Fibroblast of lung (primary cell): ENCODE measurements around the gene LRRC52. TPM values are rescaled to one million over a fixed set of nuclear protein-coding genes. Genes with fewer than 3 reads are reported as not detected.

Experiments used
- DNase-seq, 2 donors: peaks; one replicate each; pipeline versions ENCODE4 v3.0.0 to v3.0.0-alpha.2; 2010; ENCODE audit warnings: low read depth in 2 of 2
- H2AFZ ChIP-seq: 2 replicates; pipeline ENCODE4 v1.5.1; 2012; ENCODE audit warnings: low read length, control low read depth, inconsistent platforms
- H3K27ac ChIP-seq: 2 replicates; pipeline ENCODE4 v1.5.1; 2011; ENCODE audit warnings: low read length, control low read depth; ENCODE audit not compliant: insufficient read depth
- H3K27me3 ChIP-seq: 2 replicates; pipeline ENCODE4 v1.5.1; 2011; ENCODE audit warnings: mild to moderate bottlenecking, low read length; ENCODE audit not compliant: control insufficient read depth, insufficient read depth
- H3K36me3 ChIP-seq: 2 replicates; pipeline ENCODE4 v1.5.1; 2011; ENCODE audit warnings: low read length; ENCODE audit not compliant: control insufficient read depth, insufficient read depth
- H3K4me1 ChIP-seq: 2 replicates; pipeline ENCODE4 v1.5.1; 2011; ENCODE audit warnings: low read length; ENCODE audit not compliant: control insufficient read depth, insufficient read depth; ENCODE audit errors: extremely low read depth
- H3K4me2 ChIP-seq: 2 replicates; pipeline ENCODE4 v1.5.1; 2011; ENCODE audit warnings: low read length, control low read depth; ENCODE audit not compliant: insufficient read depth; ENCODE audit errors: extremely low read depth
- H3K4me3 ChIP-seq, 4 experiments: fragments of 200-600 bp in 1 of 4; sonication (generic) in 1 of 4; replicated peaks in 1 of 4; 2 replicates each; pipeline ENCODE4 v1.5.1; 2011 to 2016; ENCODE audit warnings: low read length in 4 of 4, low read depth in 3 of 4, mild to moderate bottlenecking in 3 of 4, control low read depth in 2 of 4, inconsistent platforms in 1 of 4, mixed read lengths in 1 of 4; ENCODE audit not compliant: insufficient read depth in 1 of 4; ENCODE audit errors: control extremely low read depth in 1 of 4
- H3K79me2 ChIP-seq: 2 replicates; pipeline ENCODE4 v1.5.1; 2012; ENCODE audit warnings: mild to moderate bottlenecking, low read length, inconsistent platforms; ENCODE audit not compliant: control insufficient read depth, insufficient read depth
- H3K9ac ChIP-seq: 2 replicates; pipeline ENCODE4 v1.5.1; 2011; ENCODE audit warnings: mild to moderate bottlenecking, low read length, control low read depth; ENCODE audit not compliant: insufficient read depth
- H3K9me3 ChIP-seq: 2 replicates; pipeline ENCODE4 v1.5.1; 2012; ENCODE audit warnings: low read depth, low read length; ENCODE audit not compliant: control insufficient read depth, insufficient read depth
- H4K20me1 ChIP-seq: 2 replicates; pipeline ENCODE4 v1.5.1; 2011; ENCODE audit warnings: low read length; ENCODE audit not compliant: control insufficient read depth, insufficient read depth; ENCODE audit errors: extremely low read depth
- EZH2 ChIP-seq: IDR thresholded peaks from 2 replicates; pipeline ENCODE4 v1.5.1; 2012; ENCODE audit warnings: low read length, control low read depth, mild to moderate bottlenecking; ENCODE audit errors: missing control alignments
- polyA plus RNA-seq, 2 donors: library from polyadenylated mRNA; depleted of rRNA in 1 of 2; stranded (reverse) in 1 of 2; unstranded in 1 of 2; fragments of >200 nt; gene quantifications; 2 replicates each; pipeline ENCODE4 v1.2.1, GENCODE V29; 2011 to 2012; ENCODE audit warnings: missing spikeins in 1 of 2
- total RNA-seq: library from RNA; depleted of rRNA; stranded (reverse); fragments of >200 nt; gene quantifications from 2 replicates; pipeline ENCODE4 v1.2.1, GENCODE V29; 2014
- TF ChIP-seq, protein P1 (sequence below), 2 donors: IDR thresholded peaks in 1 of 2; conservative IDR thresholded peaks in 1 of 2; 1 replicate in 1 of 2; 2 replicates in 1 of 2; pipeline ENCODE4 v1.5.1; 2011 to 2012; ENCODE audit warnings: low read length in 2 of 2, control low read depth in 1 of 2, inconsistent platforms in 1 of 2, low read depth in 1 of 2, mild to moderate bottlenecking in 1 of 2

Gene LRRC52
- total and polyA plus RNA-seq, 2 donors (not counting 1 experiment from before 2014, with no cell fraction given), result not detected

DNA sequence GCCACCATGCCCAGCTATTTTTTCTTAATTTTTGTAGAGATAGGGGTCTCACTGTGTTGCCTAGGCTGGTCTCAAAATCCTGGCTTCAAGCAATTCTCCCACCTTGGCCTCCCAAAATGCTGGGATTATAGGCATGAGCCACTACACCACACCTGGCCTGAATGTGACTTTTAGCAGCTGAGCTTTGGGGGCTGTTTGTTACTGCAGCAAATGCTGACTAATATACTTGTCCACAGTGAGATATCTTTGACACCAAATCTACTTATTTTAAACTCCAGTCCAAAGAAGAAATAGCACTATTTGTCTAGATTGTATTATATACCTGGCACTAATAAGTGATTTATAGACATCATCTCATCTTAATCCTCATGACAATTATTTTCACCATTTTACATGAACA, 30.5 kb downstream of the LRRC52 start:
- no peaks in the 10 kb centered on the region for H3K9me3 ChIP-seq
- no peaks in the 10 kb centered on the region for H3K4me1 ChIP-seq
- no peaks in the 10 kb centered on the region for H3K27me3 ChIP-seq
- TF ChIP-seq, protein P1, sequence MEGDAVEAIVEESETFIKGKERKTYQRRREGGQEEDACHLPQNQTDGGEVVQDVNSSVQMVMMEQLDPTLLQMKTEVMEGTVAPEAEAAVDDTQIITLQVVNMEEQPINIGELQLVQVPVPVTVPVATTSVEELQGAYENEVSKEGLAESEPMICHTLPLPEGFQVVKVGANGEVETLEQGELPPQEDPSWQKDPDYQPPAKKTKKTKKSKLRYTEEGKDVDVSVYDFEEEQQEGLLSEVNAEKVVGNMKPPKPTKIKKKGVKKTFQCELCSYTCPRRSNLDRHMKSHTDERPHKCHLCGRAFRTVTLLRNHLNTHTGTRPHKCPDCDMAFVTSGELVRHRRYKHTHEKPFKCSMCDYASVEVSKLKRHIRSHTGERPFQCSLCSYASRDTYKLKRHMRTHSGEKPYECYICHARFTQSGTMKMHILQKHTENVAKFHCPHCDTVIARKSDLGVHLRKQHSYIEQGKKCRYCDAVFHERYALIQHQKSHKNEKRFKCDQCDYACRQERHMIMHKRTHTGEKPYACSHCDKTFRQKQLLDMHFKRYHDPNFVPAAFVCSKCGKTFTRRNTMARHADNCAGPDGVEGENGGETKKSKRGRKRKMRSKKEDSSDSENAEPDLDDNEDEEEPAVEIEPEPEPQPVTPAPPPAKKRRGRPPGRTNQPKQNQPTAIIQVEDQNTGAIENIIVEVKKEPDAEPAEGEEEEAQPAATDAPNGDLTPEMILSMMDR (conservative IDR thresholded peaks at IDR 0.05 in 1 of 2, IDR thresholded peaks at IDR 0.05 in 1 of 2; ENCODE audit: low read depth in 1 of 2, low read length in 2 of 2), result no peak
- TF ChIP-seq EZH2, result no peak
- no peak overlapping the region for H2AFZ ChIP-seq
- no peak overlapping the region for H3K27ac ChIP-seq
- no peak overlapping the region for H3K4me3 ChIP-seq
- no peak overlapping the region for H3K4me2 ChIP-seq
- no peaks in the 10 kb centered on the region for H3K36me3 ChIP-seq
- DNase-seq, result no peak
- H4K20me1 ChIP-seq, result no peaks in the 10 kb centered on the region
- H3K9ac ChIP-seq, result no peak overlapping the region
- H3K79me2 ChIP-seq, result no peaks in the 10 kb centered on the region

- Histone ChIP-seq H3K4me1 (no peaks in the 10 kb centered on the region), H3K36me3 (no peaks in the 10 kb centered on the region), H3K9ac (no peak overlapping the region), H4K20me1 (no peaks in the 10 kb centered on the region), H3K79me2 (no peaks in the 10 kb centered on the region), H2AFZ (no peak overlapping the region), H3K27me3 (no peaks in the 10 kb centered on the region), H3K9me3 (no peaks in the 10 kb centered on the region), H3K4me2 (no peak overlapping the region), H3K27ac (no peak overlapping the region), H3K4me3 (no peak overlapping the region)
- no peak for TF ChIP-seq EZH2
- TF ChIP-seq, protein P1 (conservative IDR thresholded peaks at IDR 0.05 in 1 of 2, IDR thresholded peaks at IDR 0.05 in 1 of 2; ENCODE audit: low read depth in 1 of 2, low read length in 2 of 2), result no peak
- no peak for DNase-seq
Measured at GRCh38 chr1:165575468-165576099, 31.8 kb downstream of the LRRC52 start.

DNA sequence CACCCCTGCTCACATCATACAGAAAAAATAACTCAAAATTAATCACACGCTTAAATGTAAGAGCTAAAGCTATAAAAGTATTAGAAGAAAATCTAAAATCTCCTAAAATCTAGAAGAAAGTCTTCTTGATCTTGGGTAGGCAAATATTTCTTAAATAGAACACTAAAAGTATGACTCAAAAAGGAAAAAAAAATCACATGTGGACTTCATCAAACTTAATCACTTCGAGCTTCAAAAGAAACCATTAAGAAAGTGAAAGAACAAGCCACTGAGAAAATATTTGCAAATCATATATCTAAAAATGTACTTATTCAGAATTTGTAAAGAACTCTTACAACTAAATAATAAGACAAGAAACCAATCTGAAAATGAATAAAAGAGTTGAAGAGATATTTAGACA, 32.7 kb downstream of the LRRC52 start:
- Histone ChIP-seq H3K9ac (no peak overlapping the region), H3K27ac (no peak overlapping the region), H2AFZ (no peak overlapping the region), H3K27me3 (no peaks in the 10 kb centered on the region), H3K36me3 (no peaks in the 10 kb centered on the region), H3K4me2 (no peak overlapping the region), H3K4me3 (no peak overlapping the region), H3K9me3 (no peaks in the 10 kb centered on the region), H3K79me2 (no peaks in the 10 kb centered on the region), H4K20me1 (no peaks in the 10 kb centered on the region), H3K4me1 (no peaks in the 10 kb centered on the region)
- DNase-seq, result no peak
- no peak for TF ChIP-seq EZH2
- TF ChIP-seq, protein P1 (conservative IDR thresholded peaks at IDR 0.05 in 1 of 2, IDR thresholded peaks at IDR 0.05 in 1 of 2; ENCODE audit: low read depth in 1 of 2, low read length in 2 of 2), result no peak
